ENCODE measurements around the gene ZNF394.
"Not testable (repeated sequence)": the region's sequence is repeated elsewhere in the genome, so short reads cannot be mapped to it uniquely, and the experiment has no call there.

DNA sequence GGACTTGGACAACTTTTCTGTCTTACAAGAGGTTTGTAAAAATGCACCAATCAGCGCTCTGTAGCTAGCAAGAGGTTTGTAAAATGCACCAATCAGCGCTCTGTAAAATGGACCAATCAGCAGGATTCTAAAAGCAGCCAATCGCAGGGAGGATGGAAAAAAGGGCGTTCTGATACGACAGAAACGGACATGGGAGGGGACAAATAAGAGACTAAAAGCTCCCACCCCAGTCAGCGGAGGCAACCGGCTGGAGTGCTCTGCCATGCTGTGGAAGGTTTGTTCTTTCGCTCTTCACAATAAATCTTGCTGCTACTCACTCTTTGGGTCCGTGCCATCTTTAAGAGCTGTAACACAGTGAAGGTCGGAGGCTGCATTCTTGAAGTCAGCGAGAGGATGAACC lies 1.2 kb upstream of the ZNF394 start:
- not testable (repeated sequence) for TF ChIP-seq RAD21 (CRISPR knock-in tag; conservative IDR thresholded peaks at IDR 0.05 in 1 of 2, IDR thresholded peaks at IDR 0.05 in 1 of 2); SRSF9 (IDR thresholded peaks at IDR 0.05; ENCODE audit: borderline replicate concordance, low read depth, low read length); SIN3B (IDR thresholded peaks at IDR 0.05; ENCODE audit: low read depth)

Data from K562 (cell line).